HG03442 (cell line): ENCODE measurements around the gene LRRC8B.
"Not testable (repeated sequence)": the region's sequence is repeated elsewhere in the genome, so short reads cannot be mapped to it uniquely, and the experiment has no call there.

Experiments
- ATAC-seq: cut with Tn5 transposase; IDR thresholded peaks from one replicate; pipeline ENCODE4 v1.9.1; 2021; ENCODE audit warnings: mild to moderate bottlenecking, moderate library complexity; ENCODE audit not compliant: unreplicated experiment

LRRC8B gene

GRCh38 chr1:89629600-89629999 lies 105.0 kb downstream of the LRRC8B start:
- not testable (repeated sequence) for ATAC-seq

DNA sequence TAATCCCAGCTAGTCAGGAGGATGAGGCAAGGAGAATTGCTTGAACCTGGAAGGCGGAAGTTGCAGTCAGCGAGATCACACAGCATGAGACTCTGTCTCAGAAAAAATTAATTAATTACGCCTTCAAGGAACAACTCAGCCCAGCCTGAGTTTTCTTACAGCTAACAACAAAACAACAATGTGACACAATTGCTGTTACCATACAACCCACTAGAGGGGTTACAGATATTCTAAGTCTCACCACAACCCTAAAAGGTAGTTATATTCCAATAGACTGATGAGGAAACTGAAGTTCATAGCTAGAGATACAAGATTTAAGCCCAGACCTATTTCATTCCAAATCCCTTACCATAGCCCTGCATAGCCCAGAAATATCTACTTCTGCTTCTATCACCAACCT lies 105.4 kb downstream of the LRRC8B start:
- no peak for ATAC-seq

GRCh38 chr1:89631816-89632656 lies 107.4 kb downstream of the LRRC8B start:
- ATAC-seq: no peak

DNA sequence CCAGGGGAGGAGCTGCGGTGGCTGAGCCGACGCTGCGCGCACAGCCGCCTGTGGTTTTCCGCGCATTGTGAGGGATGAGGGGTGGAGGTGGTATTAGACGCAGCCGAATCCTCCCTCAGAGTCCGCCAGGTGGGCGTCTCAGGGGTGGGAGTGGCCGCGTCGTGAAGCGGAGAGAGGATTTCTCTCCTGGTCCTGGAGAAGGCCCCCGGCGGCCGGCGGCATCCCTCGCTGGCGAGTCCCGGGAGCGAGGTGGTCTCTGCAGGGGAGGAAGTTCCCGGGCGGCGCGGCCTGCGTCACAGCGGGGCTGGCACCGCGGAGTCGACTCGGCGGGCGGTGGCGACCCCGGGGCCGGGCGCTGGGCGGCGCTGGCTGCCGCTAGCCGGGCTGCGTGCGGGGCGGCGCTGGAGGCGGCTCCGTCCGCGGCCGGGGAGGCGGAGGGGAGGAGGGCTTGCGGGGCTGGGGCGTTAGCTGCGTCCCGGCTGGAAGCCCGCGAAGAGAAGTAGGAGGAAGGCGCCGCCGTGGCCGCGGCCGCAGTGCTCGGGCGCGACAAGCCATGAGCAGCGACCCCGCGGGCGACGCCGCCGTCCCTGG lies 108.1 kb downstream of the LRRC8B start, which contains the start of gene LRRC8C:
Gene LRRC8C (plus strand): TSS at position 464 of the 591 bp plus-strand sequence. CDS start 53,354 bp downstream, outside the sequence.
- ATAC-seq: peak; percentile 88

GRCh38 chr1:89633248-89633799 lies 108.7 kb downstream of the LRRC8B start:
- peak; percentile 39 for ATAC-seq

DNA sequence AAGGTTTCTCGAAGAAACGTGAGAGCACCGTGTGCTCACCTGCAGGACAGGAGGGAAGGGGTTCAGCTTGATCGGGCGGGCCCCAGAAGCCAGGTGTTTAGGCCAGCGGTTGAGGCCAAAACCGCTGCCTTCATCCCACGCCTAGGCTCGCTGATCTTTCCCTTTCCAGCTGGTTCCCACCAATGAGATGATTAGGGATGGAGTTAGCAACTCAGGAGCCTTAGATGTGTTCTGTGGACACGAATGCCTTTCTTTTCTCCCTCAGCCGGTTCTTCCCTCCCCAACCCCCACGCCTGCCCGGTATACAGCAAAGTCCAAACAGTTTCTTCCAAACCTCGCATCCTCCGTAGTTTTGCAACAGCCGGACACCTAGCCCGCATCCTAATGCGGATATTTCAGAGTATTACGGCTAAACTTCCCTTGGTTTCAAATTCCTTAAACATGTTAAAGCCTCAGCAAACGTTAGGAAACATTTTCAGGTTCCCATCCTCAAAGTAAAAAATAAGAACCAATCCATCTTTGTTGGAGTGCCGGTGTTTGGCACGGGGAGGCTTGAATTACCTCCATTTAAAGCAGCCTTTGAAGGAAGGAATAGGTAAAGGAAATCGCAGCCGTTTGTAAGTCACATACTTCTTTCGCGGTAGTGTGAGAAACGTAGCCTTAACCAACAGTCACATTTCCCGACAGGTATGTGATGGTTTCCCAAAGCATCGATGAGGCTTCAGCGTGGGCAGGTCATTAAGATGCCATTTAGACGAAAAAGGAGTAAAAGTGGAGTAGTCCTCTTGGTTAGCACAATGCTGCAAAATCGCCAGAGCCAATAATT lies 109.4 kb downstream of the LRRC8B start:
- no peak for ATAC-seq

GRCh38 chr1:89635825-89636815 lies 111.5 kb downstream of the LRRC8B start:
- no peak for ATAC-seq

DNA sequence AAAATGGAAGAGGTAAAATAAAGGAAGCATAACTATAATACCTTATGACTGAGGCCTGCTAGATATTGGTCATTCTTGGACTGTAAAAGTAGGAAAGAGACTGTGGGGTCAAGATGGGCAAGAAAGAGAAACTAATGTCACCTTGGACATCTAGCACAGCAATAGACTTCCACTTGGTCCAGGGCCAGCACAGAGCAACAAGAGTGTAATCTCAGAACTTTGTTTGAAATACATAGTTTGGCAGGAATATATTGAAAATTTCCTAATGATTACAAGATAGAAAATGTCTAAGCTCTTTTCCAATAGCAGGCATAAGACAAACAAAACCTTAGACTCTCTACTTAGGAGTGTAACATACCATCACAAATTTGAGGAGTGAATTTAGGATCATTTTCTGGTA lies 112.9 kb downstream of the LRRC8B start:
- no peak for ATAC-seq

DNA sequence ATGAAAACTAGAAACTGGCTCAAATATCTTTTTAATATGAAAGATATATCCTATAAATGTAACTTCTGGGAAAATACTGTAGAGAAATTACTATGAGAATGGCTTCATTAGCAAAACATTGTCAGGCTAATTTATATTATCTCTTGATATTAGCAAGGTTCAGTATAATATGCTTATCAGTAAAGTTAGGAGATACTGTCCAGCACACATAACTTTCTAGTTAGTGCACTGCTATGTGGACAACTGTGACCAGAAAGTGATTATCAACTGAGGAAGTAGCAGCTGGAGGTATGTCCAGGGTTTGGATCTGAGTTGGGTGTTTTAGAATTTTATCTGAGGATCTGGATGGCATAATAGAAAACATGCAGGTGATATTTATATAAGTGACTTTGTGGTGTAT lies 115.8 kb downstream of the LRRC8B start:
- ATAC-seq: no peak

DNA sequence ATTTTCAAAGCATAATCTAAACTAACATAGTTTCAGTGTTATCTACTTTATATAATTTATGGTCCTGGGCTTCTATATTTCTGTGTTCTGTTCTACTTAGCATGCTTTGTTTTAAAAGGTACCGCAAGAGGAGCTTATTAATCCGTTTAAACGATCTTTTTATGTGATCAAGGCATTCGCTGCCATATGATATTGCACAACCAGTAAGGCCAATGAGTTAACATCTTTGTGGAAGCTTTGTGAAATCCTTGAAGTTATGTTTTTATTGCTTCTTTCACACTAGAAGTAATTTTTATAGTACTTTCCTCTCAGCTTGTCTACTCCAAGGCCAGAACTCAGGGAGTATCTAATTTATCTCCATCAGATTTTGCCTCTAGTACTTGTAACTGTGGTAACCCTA lies 117.2 kb downstream of the LRRC8B start:
- ATAC-seq: no peak

GRCh38 chr1:89643577-89643976 lies 118.9 kb downstream of the LRRC8B start:
- ATAC-seq: no peak

DNA sequence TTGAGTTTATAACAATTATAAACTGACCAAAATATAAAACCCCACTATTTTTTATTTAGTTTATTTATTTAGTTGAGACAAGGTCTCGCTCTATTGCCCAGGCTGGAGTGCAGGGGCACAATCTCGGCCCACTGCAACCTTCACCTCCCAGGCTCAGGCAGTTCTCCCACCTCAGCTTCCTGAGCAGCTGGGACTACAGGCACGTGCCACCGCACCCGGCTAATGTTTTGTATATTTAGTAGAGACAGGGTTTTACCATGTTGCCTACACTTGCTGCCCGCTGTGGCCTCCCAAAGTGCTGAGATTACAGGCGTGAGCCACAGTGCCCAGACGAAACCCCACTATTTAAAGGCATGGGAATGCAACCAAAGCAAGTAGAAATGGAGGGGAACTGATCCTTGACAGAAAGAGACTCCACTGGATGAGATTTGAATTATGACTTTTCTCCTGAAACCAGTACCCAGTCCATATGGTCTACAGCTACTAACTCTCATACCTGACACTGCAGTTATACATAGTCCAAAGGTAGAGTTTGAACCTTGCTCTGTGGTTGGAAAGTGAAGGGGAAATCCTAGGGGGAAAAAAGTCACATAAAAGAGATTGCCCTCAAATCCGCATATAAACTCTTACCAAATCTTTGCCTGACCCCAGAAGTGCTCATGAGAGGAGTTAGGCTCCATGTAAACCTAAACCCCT lies 119.6 kb downstream of the LRRC8B start:
- ATAC-seq: no peak

DNA sequence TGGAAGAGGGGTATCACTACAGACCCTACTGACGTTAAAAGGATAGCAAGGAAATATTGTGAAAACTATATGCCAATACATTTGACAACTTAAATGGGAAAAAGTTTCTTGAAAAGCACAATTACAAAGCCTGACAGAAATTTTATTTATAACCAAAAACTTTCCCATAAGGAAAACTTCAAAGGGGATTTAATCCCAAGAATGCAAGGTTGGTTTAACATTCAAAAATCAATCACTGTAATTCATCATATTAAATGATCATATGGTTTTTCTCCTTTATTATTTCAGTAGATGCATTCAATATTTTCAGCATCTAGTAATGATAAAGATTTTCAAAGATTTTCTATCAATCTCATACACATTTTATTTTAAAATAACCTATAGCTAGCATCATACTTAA lies 121.6 kb downstream of the LRRC8B start:
- no peak for ATAC-seq
